Ishikawa (cell line): Measurements from ENCODE around the gene PRKAR1A.

ENCODE experiments used
- CEBPB ChIP-seq: IDR thresholded peaks from 2 replicates; pipeline ENCODE4 v1.6.1; 2012
- CREB1 ChIP-seq: IDR thresholded peaks from 2 replicates; pipeline ENCODE4 v1.6.1; 2012; ENCODE audit warnings: low read depth
- EP300 ChIP-seq: IDR thresholded peaks from 2 replicates; pipeline ENCODE4 v1.6.1; 2012; ENCODE audit warnings: borderline replicate concordance
- FOXM1 ChIP-seq: IDR thresholded peaks from 2 replicates; pipeline ENCODE4 v1.6.1; 2012; ENCODE audit warnings: low read depth, borderline replicate concordance
- RAD21 ChIP-seq: IDR thresholded peaks from 2 replicates; pipeline ENCODE4 v1.6.1; 2012; ENCODE audit warnings: low read depth
- TAF1 ChIP-seq: IDR thresholded peaks from 2 replicates; pipeline ENCODE4 v1.6.1; 2012; ENCODE audit warnings: low read depth, mild to moderate bottlenecking
- YY1 ChIP-seq: IDR thresholded peaks from 2 replicates; pipeline ENCODE4 v1.6.1; 2012; ENCODE audit warnings: low read depth
- ZBTB7A ChIP-seq: IDR thresholded peaks from 2 replicates; pipeline ENCODE4 v1.6.1; 2012; ENCODE audit warnings: low read depth
- TF ChIP-seq, protein P1 (sequence below): IDR thresholded peaks from 2 replicates; pipeline ENCODE4 v1.6.1; 2012; ENCODE audit warnings: low read depth, mild to moderate bottlenecking
- TF ChIP-seq, protein P2 (sequence below): IDR thresholded peaks from 2 replicates; pipeline ENCODE4 v1.6.1; 2012
- TF ChIP-seq, protein P3 (sequence below): IDR thresholded peaks from 2 replicates; pipeline ENCODE4 v1.6.1; 2012

DNA sequence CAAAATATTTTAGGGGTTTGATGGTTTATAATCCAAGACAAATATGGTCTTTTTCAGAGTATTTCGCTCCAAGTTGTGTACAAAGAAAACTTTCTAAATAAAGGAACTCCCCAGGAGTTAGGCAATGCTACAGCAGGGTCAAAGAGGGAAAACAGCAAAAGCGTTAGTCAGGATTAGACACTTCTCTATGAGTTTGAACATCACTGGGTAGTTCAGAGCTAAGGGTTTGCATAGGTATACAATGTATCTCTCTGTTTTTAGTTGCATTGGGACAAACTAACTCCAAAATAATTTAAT is 54.2 kb downstream of the PRKAR1A start:
- no peak for TF ChIP-seq TAF1
- no peak for TF ChIP-seq RAD21
- no peak for TF ChIP-seq EP300
- TF ChIP-seq YY1, result no peak
- TF ChIP-seq, protein P1, sequence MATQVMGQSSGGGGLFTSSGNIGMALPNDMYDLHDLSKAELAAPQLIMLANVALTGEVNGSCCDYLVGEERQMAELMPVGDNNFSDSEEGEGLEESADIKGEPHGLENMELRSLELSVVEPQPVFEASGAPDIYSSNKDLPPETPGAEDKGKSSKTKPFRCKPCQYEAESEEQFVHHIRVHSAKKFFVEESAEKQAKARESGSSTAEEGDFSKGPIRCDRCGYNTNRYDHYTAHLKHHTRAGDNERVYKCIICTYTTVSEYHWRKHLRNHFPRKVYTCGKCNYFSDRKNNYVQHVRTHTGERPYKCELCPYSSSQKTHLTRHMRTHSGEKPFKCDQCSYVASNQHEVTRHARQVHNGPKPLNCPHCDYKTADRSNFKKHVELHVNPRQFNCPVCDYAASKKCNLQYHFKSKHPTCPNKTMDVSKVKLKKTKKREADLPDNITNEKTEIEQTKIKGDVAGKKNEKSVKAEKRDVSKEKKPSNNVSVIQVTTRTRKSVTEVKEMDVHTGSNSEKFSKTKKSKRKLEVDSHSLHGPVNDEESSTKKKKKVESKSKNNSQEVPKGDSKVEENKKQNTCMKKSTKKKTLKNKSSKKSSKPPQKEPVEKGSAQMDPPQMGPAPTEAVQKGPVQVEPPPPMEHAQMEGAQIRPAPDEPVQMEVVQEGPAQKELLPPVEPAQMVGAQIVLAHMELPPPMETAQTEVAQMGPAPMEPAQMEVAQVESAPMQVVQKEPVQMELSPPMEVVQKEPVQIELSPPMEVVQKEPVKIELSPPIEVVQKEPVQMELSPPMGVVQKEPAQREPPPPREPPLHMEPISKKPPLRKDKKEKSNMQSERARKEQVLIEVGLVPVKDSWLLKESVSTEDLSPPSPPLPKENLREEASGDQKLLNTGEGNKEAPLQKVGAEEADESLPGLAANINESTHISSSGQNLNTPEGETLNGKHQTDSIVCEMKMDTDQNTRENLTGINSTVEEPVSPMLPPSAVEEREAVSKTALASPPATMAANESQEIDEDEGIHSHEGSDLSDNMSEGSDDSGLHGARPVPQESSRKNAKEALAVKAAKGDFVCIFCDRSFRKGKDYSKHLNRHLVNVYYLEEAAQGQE, result no peak
- no peak for TF ChIP-seq CEBPB
- TF ChIP-seq, protein P2, sequence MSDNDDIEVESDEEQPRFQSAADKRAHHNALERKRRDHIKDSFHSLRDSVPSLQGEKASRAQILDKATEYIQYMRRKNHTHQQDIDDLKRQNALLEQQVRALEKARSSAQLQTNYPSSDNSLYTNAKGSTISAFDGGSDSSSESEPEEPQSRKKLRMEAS, result no peak
- TF ChIP-seq, protein P3, sequence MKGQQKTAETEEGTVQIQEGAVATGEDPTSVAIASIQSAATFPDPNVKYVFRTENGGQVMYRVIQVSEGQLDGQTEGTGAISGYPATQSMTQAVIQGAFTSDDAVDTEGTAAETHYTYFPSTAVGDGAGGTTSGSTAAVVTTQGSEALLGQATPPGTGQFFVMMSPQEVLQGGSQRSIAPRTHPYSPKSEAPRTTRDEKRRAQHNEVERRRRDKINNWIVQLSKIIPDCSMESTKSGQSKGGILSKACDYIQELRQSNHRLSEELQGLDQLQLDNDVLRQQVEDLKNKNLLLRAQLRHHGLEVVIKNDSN, result no peak
- no peak for TF ChIP-seq FOXM1
- TF ChIP-seq ZBTB7A, result no peak
- TF ChIP-seq CREB1, result no peak
